ENCODE data around the gene RFXANK. TPM values are rescaled to one million over a fixed set of nuclear protein-coding genes. Genes with fewer than 3 reads are reported as not detected.

The RFXANK gene
- total and polyA plus RNA-seq, 9 of the 15 experiments (the other 6 are each of a cell fraction or from before 2014, with no cell fraction given) = 68.6 to 181 (median 150) TPM

GRCh38 chr19:19145684-19146608 is 46.1 kb upstream of the RFXANK start (continued):
- TF ChIP-seq CTBP1 (IDR thresholded peaks at IDR 0.05; ENCODE audit: borderline replicate concordance) = 0 out of 2 replicates have a peak, but pooled peaks have one; percentile 14
- peak; percentile 69; the same call in 1 of the 2 replicates for TF ChIP-seq ZBTB7A (IDR thresholded peaks at IDR 0.05; ENCODE audit: borderline replicate concordance, control insufficient read depth, low read depth, low read length)
- peak; percentile 14; the same call in 1 of the 2 replicates for TF ChIP-seq ZNF384 (IDR thresholded peaks at IDR 0.05; ENCODE audit: low read depth, low read length)
- TF ChIP-seq BCOR (IDR thresholded peaks at IDR 0.05) = no peak
- no peak for TF ChIP-seq PTRF (tag; IDR thresholded peaks at IDR 0.05)
- TF ChIP-seq, protein P1, sequence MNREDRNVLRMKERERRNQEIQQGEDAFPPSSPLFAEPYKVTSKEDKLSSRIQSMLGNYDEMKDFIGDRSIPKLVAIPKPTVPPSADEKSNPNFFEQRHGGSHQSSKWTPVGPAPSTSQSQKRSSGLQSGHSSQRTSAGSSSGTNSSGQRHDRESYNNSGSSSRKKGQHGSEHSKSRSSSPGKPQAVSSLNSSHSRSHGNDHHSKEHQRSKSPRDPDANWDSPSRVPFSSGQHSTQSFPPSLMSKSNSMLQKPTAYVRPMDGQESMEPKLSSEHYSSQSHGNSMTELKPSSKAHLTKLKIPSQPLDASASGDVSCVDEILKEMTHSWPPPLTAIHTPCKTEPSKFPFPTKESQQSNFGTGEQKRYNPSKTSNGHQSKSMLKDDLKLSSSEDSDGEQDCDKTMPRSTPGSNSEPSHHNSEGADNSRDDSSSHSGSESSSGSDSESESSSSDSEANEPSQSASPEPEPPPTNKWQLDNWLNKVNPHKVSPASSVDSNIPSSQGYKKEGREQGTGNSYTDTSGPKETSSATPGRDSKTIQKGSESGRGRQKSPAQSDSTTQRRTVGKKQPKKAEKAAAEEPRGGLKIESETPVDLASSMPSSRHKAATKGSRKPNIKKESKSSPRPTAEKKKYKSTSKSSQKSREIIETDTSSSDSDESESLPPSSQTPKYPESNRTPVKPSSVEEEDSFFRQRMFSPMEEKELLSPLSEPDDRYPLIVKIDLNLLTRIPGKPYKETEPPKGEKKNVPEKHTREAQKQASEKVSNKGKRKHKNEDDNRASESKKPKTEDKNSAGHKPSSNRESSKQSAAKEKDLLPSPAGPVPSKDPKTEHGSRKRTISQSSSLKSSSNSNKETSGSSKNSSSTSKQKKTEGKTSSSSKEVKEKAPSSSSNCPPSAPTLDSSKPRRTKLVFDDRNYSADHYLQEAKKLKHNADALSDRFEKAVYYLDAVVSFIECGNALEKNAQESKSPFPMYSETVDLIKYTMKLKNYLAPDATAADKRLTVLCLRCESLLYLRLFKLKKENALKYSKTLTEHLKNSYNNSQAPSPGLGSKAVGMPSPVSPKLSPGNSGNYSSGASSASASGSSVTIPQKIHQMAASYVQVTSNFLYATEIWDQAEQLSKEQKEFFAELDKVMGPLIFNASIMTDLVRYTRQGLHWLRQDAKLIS (CRISPR knock-in tag; IDR thresholded peaks at IDR 0.05) = no peak
- TF ChIP-seq SETDB1 (IDR thresholded peaks at IDR 0.05; ENCODE audit: low read length) = no peak
- TF ChIP-seq ELF2 (CRISPR knock-in tag; IDR thresholded peaks at IDR 0.05) = 0 out of 2 replicates have a peak, but pooled peaks have one; percentile 65
- TF ChIP-seq ZNF717 (CRISPR knock-in tag; IDR thresholded peaks at IDR 0.05) = no peak
- TF ChIP-seq YY1 (IDR thresholded peaks at IDR 0.05; ENCODE audit: borderline replicate concordance in 1 of 3, control insufficient read depth in 1 of 3, extremely low read depth in 1 of 3, insufficient read depth in 3 of 3, insufficient read length in 1 of 3, insufficient replicate concordance in 2 of 3, low read depth in 1 of 3, low read length in 2 of 3) = peak in 1 of 3 experiments; percentile 35
- 0 out of 2 replicates have a peak, but pooled peaks have one; percentile 32 for TF ChIP-seq ELF4 (CRISPR knock-in tag; IDR thresholded peaks at IDR 0.05)
- TF ChIP-seq SMC3 (conservative IDR thresholded peaks at IDR 0.05; ENCODE audit: insufficient read depth, low read depth, low read length) = peak; percentile 88
- TF ChIP-seq, protein P2, sequence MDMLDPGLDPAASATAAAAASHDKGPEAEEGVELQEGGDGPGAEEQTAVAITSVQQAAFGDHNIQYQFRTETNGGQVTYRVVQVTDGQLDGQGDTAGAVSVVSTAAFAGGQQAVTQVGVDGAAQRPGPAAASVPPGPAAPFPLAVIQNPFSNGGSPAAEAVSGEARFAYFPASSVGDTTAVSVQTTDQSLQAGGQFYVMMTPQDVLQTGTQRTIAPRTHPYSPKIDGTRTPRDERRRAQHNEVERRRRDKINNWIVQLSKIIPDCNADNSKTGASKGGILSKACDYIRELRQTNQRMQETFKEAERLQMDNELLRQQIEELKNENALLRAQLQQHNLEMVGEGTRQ (CRISPR knock-in tag; IDR thresholded peaks at IDR 0.05) = no peak
- TF ChIP-seq CREB1 (IDR thresholded peaks at IDR 0.05) = no peak
- TF ChIP-seq CREB1 (CRISPR knock-in tag; IDR thresholded peaks at IDR 0.05) = peak; percentile 23; the same call in 1 of the 2 replicates
- TF ChIP-seq ZNF696 (CRISPR knock-in tag; conservative IDR thresholded peaks at IDR 0.05) = no peak
- peak; percentile 66 for TF ChIP-seq KLF16 (IDR thresholded peaks at IDR 0.05)
- TF ChIP-seq ZNF140 (CRISPR knock-in tag; IDR thresholded peaks at IDR 0.05) = no peak
- TF ChIP-seq, protein P3, sequence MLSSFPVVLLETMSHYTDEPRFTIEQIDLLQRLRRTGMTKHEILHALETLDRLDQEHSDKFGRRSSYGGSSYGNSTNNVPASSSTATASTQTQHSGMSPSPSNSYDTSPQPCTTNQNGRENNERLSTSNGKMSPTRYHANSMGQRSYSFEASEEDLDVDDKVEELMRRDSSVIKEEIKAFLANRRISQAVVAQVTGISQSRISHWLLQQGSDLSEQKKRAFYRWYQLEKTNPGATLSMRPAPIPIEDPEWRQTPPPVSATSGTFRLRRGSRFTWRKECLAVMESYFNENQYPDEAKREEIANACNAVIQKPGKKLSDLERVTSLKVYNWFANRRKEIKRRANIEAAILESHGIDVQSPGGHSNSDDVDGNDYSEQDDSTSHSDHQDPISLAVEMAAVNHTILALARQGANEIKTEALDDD (IDR thresholded peaks at IDR 0.05) = no peak
- no peak for TF ChIP-seq ZNF3 (CRISPR knock-in tag; IDR thresholded peaks at IDR 0.05)

Data from K562 (cell line).